H1 (cell line): ENCODE results near the gene RTL5. TPM values are rescaled to one million over a fixed set of nuclear protein-coding genes. Genes with fewer than 3 reads are reported as not detected.

Source experiments
- CTCF ChIA-PET: fragments of 300-600 bp; sonication (Branson Sonifier 250); formaldehyde crosslinking; loops from one replicate; lab custom pipeline; 2021; ENCODE audit not compliant: partially characterized antibody; lab: Charles Lee
- POLR2A ChIA-PET: fragments of 300-600 bp; sonication (Branson Sonifier 250); formaldehyde crosslinking; loops from one replicate; lab custom pipeline; 2021; ENCODE audit warnings: inconsistent platforms; ENCODE audit not compliant: partially characterized antibody; lab: Charles Lee
- DNase-seq, 2 experiments: peaks; one replicate each; pipeline versions ENCODE4 v3.0.0 to v3.0.0-alpha.2; 2010 to 2022; ENCODE audit warnings: low spot score in 2 of 2, low read depth in 1 of 2, mixed read lengths in 1 of 2
- FAIRE-seq: peaks from 2 replicates; lab custom pipeline; 2011; peaks lifted over from hg19 to GRCh38; lab: Jason Lieb, UNC
- H2AFZ ChIP-seq: 2 replicates; pipeline ENCODE4 v1.8.1; 2012; ENCODE audit warnings: low read length, inconsistent platforms
- H2AK5ac ChIP-seq: 2 replicates; pipeline ENCODE4 v1.6.1; 2013; ENCODE audit warnings: low read depth, low read length
- H2BK120ac ChIP-seq: replicated peaks from 2 replicates; pipeline ENCODE3; 2013; ENCODE audit warnings: low read depth, low read length, inconsistent platforms
- H2BK12ac ChIP-seq: 2 replicates; pipeline ENCODE4 v1.6.1; 2013; ENCODE audit warnings: low read depth, low read length
- H2BK15ac ChIP-seq: 2 replicates; pipeline ENCODE4 v1.6.1; 2013; ENCODE audit warnings: low read length
- H2BK20ac ChIP-seq: 2 replicates; pipeline ENCODE4 v1.6.1; 2013; ENCODE audit warnings: low read length
- H2BK5ac ChIP-seq: 2 replicates; pipeline ENCODE4 v1.6.1; 2013; ENCODE audit warnings: low read depth, low read length
- H3K14ac ChIP-seq: 2 replicates; pipeline ENCODE4 v1.6.1; 2013; ENCODE audit warnings: inconsistent platforms; ENCODE audit not compliant: insufficient read length
- H3K18ac ChIP-seq: 2 replicates; pipeline ENCODE4 v1.6.1; 2013; ENCODE audit warnings: low read length; ENCODE audit errors: extremely low read depth
- H3K23ac ChIP-seq: 2 replicates; pipeline ENCODE4 v1.6.1; 2013; ENCODE audit warnings: inconsistent platforms; ENCODE audit not compliant: insufficient read length
- H3K23me2 ChIP-seq: 2 replicates; pipeline ENCODE4 v1.6.1; 2013; ENCODE audit warnings: low read depth, low read length
- H3K27ac ChIP-seq: 2 replicates; pipeline ENCODE4 v1.6.1; 2011; ENCODE audit warnings: low read depth, low read length, inconsistent platforms
- H3K27me3 ChIP-seq, 4 experiments: replicated peaks in 1 of 4; 1 replicate in 1 of 4; 2 replicates in 3 of 4; pipeline versions ENCODE4 v1.6.1 to v1.8.1; 2011 to 2013; ENCODE audit warnings: low read length in 3 of 4, mild to moderate bottlenecking in 3 of 4, inconsistent platforms in 2 of 4, mixed read lengths in 2 of 4, moderate library complexity in 1 of 4; ENCODE audit not compliant: control insufficient read depth in 3 of 4, insufficient read depth in 3 of 4; ENCODE audit errors: extremely low read depth in 1 of 4
- H3K36me3 ChIP-seq, 4 experiments: 2 replicates each; pipeline versions ENCODE4 v1.6.1 to v1.8.1; 2011 to 2013; ENCODE audit warnings: mild to moderate bottlenecking in 4 of 4, low read length in 3 of 4, moderate library complexity in 2 of 4, control low read depth in 1 of 4, inconsistent platforms in 1 of 4; ENCODE audit not compliant: insufficient read depth in 4 of 4, control insufficient read depth in 2 of 4
- H3K4ac ChIP-seq: replicated peaks from 2 replicates; pipeline ENCODE3; 2013; ENCODE audit warnings: low read length, low read depth, mixed read lengths, inconsistent platforms; ENCODE audit not compliant: insufficient read length
- H3K4me1 ChIP-seq, 4 experiments: replicated peaks in 1 of 4; 1 replicate in 1 of 4; 2 replicates in 3 of 4; pipeline versions ENCODE4 v1.6.1 to v1.8.1; 2011 to 2013; ENCODE audit warnings: low read length in 3 of 4, inconsistent platforms in 2 of 4, mixed read lengths in 1 of 4; ENCODE audit not compliant: insufficient read depth in 4 of 4, control insufficient read depth in 3 of 4
- H3K4me2 ChIP-seq, 2 experiments: 2 replicates each; pipeline versions ENCODE4 v1.6.1 to v1.8.1; 2011 to 2013; ENCODE audit warnings: low read depth in 2 of 2, low read length in 2 of 2, control low read depth in 1 of 2, inconsistent platforms in 1 of 2, mild to moderate bottlenecking in 1 of 2; ENCODE audit not compliant: insufficient read depth in 1 of 2
- H3K4me3 ChIP-seq, 4 experiments: fragments of 200-600, 300-600 bp in 1 of 4; sonication (generic), shearing (Covaris generic), sonication (Bioruptor Twin) in 1 of 4; 2 replicates each; pipeline versions ENCODE4 v1.5.1 to v1.8.1; 2011 to 2016; ENCODE audit warnings: low read length in 4 of 4, low read depth in 3 of 4, control low read depth in 2 of 4, inconsistent platforms in 2 of 4, mild to moderate bottlenecking in 2 of 4, mixed read lengths in 1 of 4, moderate library complexity in 1 of 4; ENCODE audit not compliant: insufficient read depth in 2 of 4; ENCODE audit errors: extremely low read depth in 1 of 4
- H3K56ac ChIP-seq: replicated peaks from 2 replicates; pipeline ENCODE3; 2013; ENCODE audit warnings: low read depth, mild to moderate bottlenecking, mixed read lengths, low read length, inconsistent platforms; ENCODE audit not compliant: insufficient read length
- H3K79me1 ChIP-seq: 2 replicates; pipeline ENCODE4 v1.6.1; 2013; ENCODE audit warnings: low read depth, low read length, control low read depth
- H3K79me2 ChIP-seq, 2 experiments: 2 replicates each; pipeline versions ENCODE4 v1.6.1 to v1.8.1; 2012 to 2013; ENCODE audit warnings: low read length in 2 of 2, mild to moderate bottlenecking in 2 of 2, inconsistent platforms in 1 of 2; ENCODE audit not compliant: insufficient read depth in 2 of 2, control insufficient read depth in 1 of 2
- H3K9ac ChIP-seq, 4 experiments: replicated peaks in 1 of 4; 1 replicate in 1 of 4; 2 replicates in 3 of 4; pipeline versions ENCODE4 v1.6.1 to v1.8.1; 2011 to 2013; ENCODE audit warnings: low read depth in 3 of 4, low read length in 3 of 4, control low read depth in 2 of 4, mild to moderate bottlenecking in 2 of 4, moderate library complexity in 2 of 4, inconsistent platforms in 1 of 4; ENCODE audit errors: extremely low read depth in 1 of 4
- H3K9me3 ChIP-seq, 2 experiments: 2 replicates each; pipeline versions ENCODE4 v1.6.1 to v1.8.1; 2012 to 2013; ENCODE audit warnings: mild to moderate bottlenecking in 2 of 2, moderate library complexity in 2 of 2, control low read depth in 1 of 2, inconsistent platforms in 1 of 2, low read depth in 1 of 2, low read length in 1 of 2, mixed read lengths in 1 of 2; ENCODE audit not compliant: insufficient read depth in 2 of 2
- H4K20me1 ChIP-seq, 2 experiments: replicated peaks in 1 of 2; 2 replicates each; pipeline versions ENCODE3 to v1.8.1; 2011 to 2013; ENCODE audit warnings: inconsistent platforms in 2 of 2, low read length in 2 of 2, mild to moderate bottlenecking in 1 of 2; ENCODE audit not compliant: insufficient read depth in 2 of 2, control insufficient read depth in 1 of 2
- H4K5ac ChIP-seq: 2 replicates; pipeline ENCODE4 v1.6.1; 2013; ENCODE audit warnings: low read length, low read depth, mixed read lengths, inconsistent platforms; ENCODE audit not compliant: insufficient read length
- H4K8ac ChIP-seq: 2 replicates; pipeline ENCODE4 v1.8.0; 2013; ENCODE audit warnings: mild to moderate bottlenecking, moderate library complexity, low read length, inconsistent platforms; ENCODE audit not compliant: insufficient read depth; ENCODE audit errors: extremely low read depth
- H4K91ac ChIP-seq: replicated peaks from 2 replicates; pipeline ENCODE3; 2013; ENCODE audit warnings: low read length, mixed read lengths, inconsistent platforms; ENCODE audit not compliant: insufficient read length
- ATF2 ChIP-seq: IDR thresholded peaks from 2 replicates; pipeline ENCODE4 v1.6.1; 2012; ENCODE audit warnings: low read length, inconsistent platforms
- E2F6 ChIP-seq: IDR thresholded peaks from 2 replicates; pipeline ENCODE4 v1.6.1; 2012; ENCODE audit warnings: inconsistent platforms
- WGBS, 2 experiments: shearing (Covaris generic) in 1 of 2; methylation state at CpG; one replicate each; pipeline versions ENCODE4 v1.1.6 to v1.1.7; 2013 to 2015; ENCODE audit warnings: low lambda C conversion rate in 2 of 2, mixed read lengths in 2 of 2, inconsistent platforms in 1 of 2, low coverage in 1 of 2, missing lambda C conversion rate in 1 of 2; ENCODE audit not compliant: insufficient replicate concordance in 2 of 2, insufficient coverage in 1 of 2, insufficient read length in 1 of 2; ENCODE audit errors: extremely low coverage in 1 of 2, missing lambda C conversion rate in 1 of 2; 5-methylcytosine and 5-hydroxymethylcytosine counted together
- polyA plus RNA-seq, 7 experiments: library from polyadenylated mRNA; depleted of rRNA in 3 of 7; stranded (reverse) in 5 of 7; unstranded in 2 of 7; fragments of >200 nt in 5 of 7; fragments of 200-250 nt in 2 of 7; gene quantifications; 1 replicate in 5 of 7; 2 replicates in 1 of 7; 4 replicates in 1 of 7; pipeline versions ENCODE4 v1.2.1 to v1.2.3, GENCODE V29; 2011 to 2013; ENCODE audit warnings: missing spikeins in 2 of 7, mixed read lengths in 2 of 7
- total RNA-seq: library from RNA; stranded (reverse); fragmentation: NEBNext Ultra II Directional; extraction: Animal tissue kit (Norgen Biotek cat#: 25700); gene quantifications from 2 replicates; pipeline ENCODE4 v1.2.1, GENCODE V29; 2021

RTL5 gene
- total and polyA plus RNA-seq, 2 of the 8 experiments (the other 6 are each of a cell fraction or from before 2014, with no cell fraction given): 0.57 to 1.9 TPM

DNA sequence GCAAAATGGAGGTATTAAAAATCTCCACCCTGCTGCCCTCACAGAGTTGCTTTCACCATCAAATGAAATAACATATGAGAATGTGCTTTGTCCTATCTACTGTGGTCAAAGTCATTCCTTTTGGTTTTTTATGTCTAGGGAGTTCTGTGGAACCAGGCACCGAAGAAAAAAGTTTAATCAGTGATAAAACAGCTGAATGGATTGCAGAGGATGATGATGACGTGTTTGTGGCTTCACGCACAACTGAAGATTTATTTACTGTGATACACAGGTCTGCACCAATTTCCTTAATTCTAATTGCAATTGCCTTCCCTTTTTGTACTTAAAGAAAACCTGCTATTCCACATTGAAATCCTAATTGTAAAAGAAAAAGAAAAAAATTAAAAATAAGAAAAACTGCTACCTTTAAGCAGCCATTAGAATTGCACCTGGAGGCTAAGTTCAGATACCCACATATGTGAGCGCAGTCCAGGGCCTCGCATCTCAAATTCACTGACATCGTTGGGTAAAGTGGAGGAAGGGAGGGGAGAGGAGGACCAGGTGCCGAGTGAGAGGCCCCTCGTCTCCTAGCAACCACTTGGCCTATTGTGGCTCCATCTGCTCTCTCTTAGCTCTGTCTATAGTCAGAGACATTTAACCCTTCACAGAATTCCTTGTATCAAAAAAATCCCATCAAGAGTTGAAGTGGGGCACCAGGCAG, 10.5 kb upstream of the RTL5 start:
- Histone ChIP-seq H4K20me1 (peaks cover 0 to 3% of the 10 kb centered on the region in 2 experiments), H2BK5ac (no peak overlapping the region), H3K79me2 (no peaks in the 10 kb centered on the region), H3K4me2 (no peak overlapping the region), H3K9ac (no peak overlapping the region), H3K14ac (no peak overlapping the region), H3K23me2 (no peaks in the 10 kb centered on the region), H3K56ac (no peak overlapping the region), H3K23ac (no peak overlapping the region), H3K36me3 (peaks cover 0 to 4% (median 2%) of the 10 kb centered on the region in 4 experiments; a peak in 2 of 8 replicates), H2BK15ac (no peak overlapping the region), H3K4me1 (no peaks in the 10 kb centered on the region), H2AFZ (no peak overlapping the region), H2BK120ac (no peak overlapping the region), H3K18ac (no peak overlapping the region), H4K5ac (no peak overlapping the region), H3K27me3 (no peaks in the 10 kb centered on the region), H4K91ac (no peak overlapping the region), H2AK5ac (no peak overlapping the region), H3K4ac (no peak overlapping the region), H3K9me3 (no peaks in the 10 kb centered on the region), H3K27ac (no peak overlapping the region), H3K79me1 (no peaks in the 10 kb centered on the region), H4K8ac (no peak overlapping the region), H2BK20ac (no peak overlapping the region), H2BK12ac (no peak overlapping the region), H3K4me3 (no peak overlapping the region)
- TF ChIP-seq ATF2 (no peak), E2F6 (no peak)
- WGBS, 2 experiments: 75% methylated on average over 8 of the region's 8 CpGs; no CpG with 5 or more reads in 1 of the 2 experiments
- POLR2A ChIA-PET: no interaction called here
- DNase-seq (no peak), FAIRE-seq (no peak)
- CTCF ChIA-PET: no interaction called here
